NCI-H226 (cell line): ENCODE data around the gene GRIK2.

Source experiments
- DNase-seq: peaks from one replicate; pipeline ENCODE4 v3.0.0-alpha.2; 2015

Gene GRIK2

GRCh38 chr6:101543796-101544195, 150.3 kb downstream of the GRIK2 start:
- DNase-seq: no peak

DNA sequence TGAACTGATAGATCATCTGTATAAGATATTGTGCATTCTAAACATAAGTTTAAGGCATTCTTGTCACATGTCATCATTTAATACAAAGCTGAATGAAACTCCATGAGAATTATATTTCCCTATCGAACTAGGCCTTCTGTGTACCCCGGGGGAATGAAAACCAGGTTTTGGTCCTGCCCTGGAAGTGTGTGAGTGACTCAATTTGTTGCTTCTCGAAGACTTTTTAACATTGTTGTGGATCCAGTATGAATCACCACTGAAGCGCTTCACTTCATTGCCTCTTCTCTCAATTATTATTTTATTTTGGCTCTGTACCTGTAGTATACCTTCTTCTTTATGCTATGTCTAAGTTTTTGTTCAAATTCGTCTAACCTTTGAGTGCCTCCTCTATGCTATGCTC, 150.8 kb downstream of the GRIK2 start:
- DNase-seq: peak; percentile 20

GRCh38 chr6:101545191-101545590, 151.7 kb downstream of the GRIK2 start:
- DNase-seq: peak; percentile 26

DNA sequence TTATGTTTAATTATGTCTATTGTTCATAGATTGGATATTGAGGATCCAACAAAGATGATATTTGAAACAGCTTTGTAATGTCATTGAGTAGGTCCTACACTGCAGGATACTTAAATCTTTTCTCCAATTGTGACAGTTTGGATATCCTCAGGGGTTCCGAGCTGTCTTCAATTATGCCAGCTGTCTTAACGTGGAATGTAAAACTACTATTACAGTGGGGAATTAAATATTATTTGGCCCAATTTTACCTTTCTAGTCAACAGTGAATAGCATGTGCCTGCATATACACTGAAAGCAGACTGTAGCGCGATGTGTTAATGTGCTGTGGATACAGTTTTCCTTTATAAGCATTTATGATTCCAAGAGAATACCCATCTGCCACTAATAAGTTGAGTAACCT, 156.9 kb downstream of the GRIK2 start:
- no peak for DNase-seq

- DNase-seq: no peak
Observed at GRCh38 chr6:101554231-101554630, 160.7 kb downstream of the GRIK2 start.

GRCh38 chr6:101558712-101559111, 165.2 kb downstream of the GRIK2 start:
- no peak for DNase-seq

DNA sequence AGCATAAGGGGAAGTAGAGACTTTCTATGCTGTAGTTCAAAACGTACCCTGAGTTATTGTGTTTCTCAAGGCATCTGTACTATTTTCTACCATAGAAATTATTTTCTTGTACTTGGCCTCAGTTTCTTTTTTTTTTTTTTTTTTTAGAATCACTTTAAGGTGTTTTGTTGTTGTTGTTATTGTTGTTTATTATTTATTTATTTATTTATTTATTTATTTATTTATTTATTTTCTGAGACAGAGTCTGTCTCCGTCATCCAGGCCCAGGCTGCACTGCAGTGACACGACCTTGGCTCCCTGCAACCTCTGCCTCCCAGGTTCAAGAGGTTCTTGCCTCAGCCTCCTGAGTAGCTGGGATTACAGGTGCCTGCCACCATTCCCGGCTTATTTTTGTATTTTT, 179.1 kb downstream of the GRIK2 start:
- no peak for DNase-seq

- no peak for DNase-seq
Observed at GRCh38 chr6:101577091-101577490, 183.6 kb downstream of the GRIK2 start.

GRCh38 chr6:101578306-101578705, 184.8 kb downstream of the GRIK2 start:
- DNase-seq: no peak

GRCh38 chr6:101582792-101583191, 189.3 kb downstream of the GRIK2 start:
- no peak for DNase-seq

DNA sequence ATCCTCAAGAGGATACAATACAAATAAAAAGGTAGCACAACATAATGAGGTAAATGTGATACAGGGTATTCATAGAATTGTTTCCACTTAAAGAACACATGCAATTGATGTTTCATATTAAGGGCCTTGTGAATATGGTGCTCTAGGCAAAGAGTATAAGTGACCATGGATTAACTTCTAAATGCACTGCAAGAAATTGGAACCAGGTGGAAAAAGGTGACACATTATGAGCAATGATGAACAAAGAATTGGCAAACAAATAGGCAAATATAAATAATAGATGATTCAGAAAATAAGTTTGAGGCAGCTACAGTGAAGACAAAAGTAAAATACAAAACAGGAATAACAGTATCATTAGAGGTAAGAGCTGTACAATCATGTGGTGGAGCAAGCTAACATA, 192.0 kb downstream of the GRIK2 start:
- no peak for DNase-seq

DNA sequence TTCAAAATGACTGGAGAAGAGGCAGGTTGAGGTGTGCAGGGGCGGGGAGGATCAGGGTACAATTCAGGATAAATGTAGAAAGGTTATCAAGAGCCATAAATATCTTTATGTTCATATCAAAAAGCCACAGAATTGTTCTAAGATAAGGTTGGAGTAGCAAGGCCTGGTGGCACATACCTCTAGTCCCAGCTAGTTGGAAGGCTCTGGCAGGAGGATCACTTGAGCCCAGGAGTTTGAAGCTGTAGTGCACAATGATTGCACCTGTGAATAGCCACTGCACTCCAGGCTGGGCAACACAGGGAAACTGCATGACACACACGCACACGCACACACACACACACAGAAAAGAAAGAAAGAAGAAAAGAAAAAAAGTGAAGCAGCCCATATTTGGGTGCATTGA, 194.8 kb downstream of the GRIK2 start:
- DNase-seq: no peak

DNA sequence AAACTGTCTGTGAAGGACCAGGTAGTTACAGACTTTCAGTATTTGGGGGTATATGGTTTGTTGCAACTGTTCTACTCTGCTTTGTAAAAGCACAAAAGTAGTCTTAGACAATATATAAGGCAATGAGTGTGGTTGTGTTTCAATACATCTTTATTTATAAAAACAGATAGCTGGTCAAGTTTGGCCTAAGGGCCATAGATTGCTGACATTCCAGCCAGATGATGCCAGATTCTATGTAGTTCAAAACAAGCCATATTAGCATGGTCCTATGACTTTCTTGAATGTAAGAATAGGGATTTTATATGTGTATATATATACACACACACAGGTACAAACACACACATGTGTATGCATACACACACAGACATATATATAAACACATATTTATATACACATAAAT, 201.8 kb downstream of the GRIK2 start:
- peak; percentile 21 for DNase-seq

GRCh38 chr6:101597693-101598092, 204.2 kb downstream of the GRIK2 start:
- peak; percentile 11 for DNase-seq

GRCh38 chr6:101605426-101605825, 211.9 kb downstream of the GRIK2 start:
- no peak for DNase-seq

DNA sequence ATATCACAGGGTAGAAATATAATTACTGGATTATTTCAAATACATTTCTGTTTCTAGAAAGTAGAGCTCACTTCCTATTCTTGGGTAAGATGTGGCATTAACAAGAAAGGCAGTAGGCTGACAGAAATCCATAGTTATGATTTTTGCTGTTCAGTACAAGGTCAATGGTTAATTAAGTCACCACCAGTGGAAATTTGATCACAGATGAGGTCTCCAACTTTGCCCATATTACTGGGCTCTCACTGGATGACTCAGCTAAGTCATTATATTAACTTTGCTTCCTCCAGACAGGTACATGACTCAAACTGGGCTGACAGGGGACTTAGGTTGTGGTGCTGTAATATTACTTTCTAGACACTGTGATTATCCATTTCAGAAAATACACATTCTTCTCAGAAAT, 212.4 kb downstream of the GRIK2 start:
- DNase-seq: no peak

- DNase-seq: no peak
Observed at GRCh38 chr6:101607111-101607690, 213.7 kb downstream of the GRIK2 start.

- DNase-seq: no peak
Observed at GRCh38 chr6:101608703-101609102, 215.2 kb downstream of the GRIK2 start.

GRCh38 chr6:101613556-101613955, 220.0 kb downstream of the GRIK2 start:
- DNase-seq: no peak

GRCh38 chr6:101614774-101615173, 221.3 kb downstream of the GRIK2 start:
- DNase-seq: peak; percentile 7

GRCh38 chr6:101626269-101626668, 232.8 kb downstream of the GRIK2 start:
- DNase-seq: no peak

- DNase-seq: no peak
Observed at GRCh38 chr6:101630941-101631340, 237.4 kb downstream of the GRIK2 start.

GRCh38 chr6:101633081-101633480, 239.6 kb downstream of the GRIK2 start:
- DNase-seq: no peak

GRCh38 chr6:101638865-101639264, 245.4 kb downstream of the GRIK2 start:
- peak; percentile 12 for DNase-seq

DNA sequence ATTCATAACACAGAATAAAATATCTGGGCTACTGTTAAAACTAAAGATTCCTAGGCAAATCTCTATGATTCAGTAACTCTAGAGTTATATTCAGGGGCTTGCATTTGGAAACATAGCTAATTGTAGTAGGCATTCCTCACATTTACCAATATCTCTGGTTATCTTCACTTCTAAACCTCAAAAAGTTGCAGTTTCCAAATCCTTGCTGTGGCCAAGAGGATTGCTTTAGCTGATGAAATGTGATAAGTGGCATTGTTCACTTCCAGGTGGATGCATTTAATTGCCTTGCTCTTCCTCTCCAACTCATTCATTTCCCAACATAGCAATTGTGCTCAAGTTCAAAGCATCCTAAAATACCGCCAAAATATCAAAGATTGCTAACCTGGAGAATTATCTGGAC, 246.6 kb downstream of the GRIK2 start:
- peak; percentile 13 for DNase-seq

- no peak for DNase-seq
Observed at GRCh38 chr6:101645770-101646169, 252.3 kb downstream of the GRIK2 start.
